OCI-LY3 (cell line): ENCODE data around the gene IL17B.

Experiments
- CTCF ChIP-seq: fragments of 200-600, 300-600 bp; sonication (generic); IDR thresholded peaks from 2 replicates; pipeline ENCODE4 v1.5.1; 2014; ENCODE audit warnings: antibody characterized with exemption, low read length, low read depth
- EZH2phosphoT487 ChIP-seq: fragments of 200-600 bp; shearing (Covaris generic); IDR thresholded peaks from 2 replicates; pipeline ENCODE4 v1.6.1; 2018; ENCODE audit warnings: antibody characterized with exemption, mixed run types, low read depth

- no peak for TF ChIP-seq CTCF
- no peak for TF ChIP-seq EZH2phosphoT487
Measured at GRCh38 chr5:149404746-149405549, 25.9 kb upstream of the IL17B start.
